BJ (cell line): ENCODE results near the gene C2orf15. TPM values are rescaled to one million over a fixed set of nuclear protein-coding genes. Genes with fewer than 3 reads are reported as not detected.
"Not testable (repeated sequence)": the region's sequence is repeated elsewhere in the genome, so short reads cannot be mapped to it uniquely, and the experiment has no call there.

Source experiments
- CTCF ChIA-PET: fragments of 350-600 bp; formaldehyde crosslinking; extraction: SDS; loops from one replicate; lab custom pipeline; 2021; ENCODE audit warnings: antibody characterized with exemption, inconsistent platforms; lab: Yijun Ruan, JAX
- POLR2A ChIA-PET: fragments of 300-600 bp; sonication (Branson Sonifier 250); formaldehyde crosslinking; extraction: SDS; loops from one replicate; lab custom pipeline; 2021; ENCODE audit warnings: antibody characterized with exemption; lab: Charles Lee
- DNase-seq: peaks from one replicate; pipeline ENCODE4 v3.0.0-alpha.2; 2011; ENCODE audit warnings: low read depth
- H3K27me3 ChIP-seq: 2 replicates; pipeline ENCODE4 v1.6.0; 2011; ENCODE audit warnings: low read length; ENCODE audit not compliant: control insufficient read depth, insufficient read depth
- H3K36me3 ChIP-seq: 2 replicates; pipeline ENCODE4 v1.5.1; 2011; ENCODE audit warnings: low read length; ENCODE audit not compliant: control insufficient read depth, insufficient read depth
- H3K4me3 ChIP-seq: 2 replicates; pipeline ENCODE4 v1.5.1; 2011; ENCODE audit warnings: low read depth, mild to moderate bottlenecking, control low read depth, low read length
- polyA plus RNA-seq: library from polyadenylated mRNA; depleted of rRNA; stranded (reverse); fragments of >200 nt; gene quantifications from 2 replicates; pipeline ENCODE4 v1.2.3, GENCODE V29; 2011
- TF ChIP-seq, protein P1 (sequence below): IDR thresholded peaks from 2 replicates; pipeline ENCODE4 v1.5.1; 2011; ENCODE audit warnings: low read depth, mild to moderate bottlenecking, control low read depth, inconsistent platforms, low read length, moderate library complexity; ENCODE audit not compliant: insufficient read depth

The C2orf15 gene
- polyA plus RNA-seq, 1 experiment = not detected

DNA sequence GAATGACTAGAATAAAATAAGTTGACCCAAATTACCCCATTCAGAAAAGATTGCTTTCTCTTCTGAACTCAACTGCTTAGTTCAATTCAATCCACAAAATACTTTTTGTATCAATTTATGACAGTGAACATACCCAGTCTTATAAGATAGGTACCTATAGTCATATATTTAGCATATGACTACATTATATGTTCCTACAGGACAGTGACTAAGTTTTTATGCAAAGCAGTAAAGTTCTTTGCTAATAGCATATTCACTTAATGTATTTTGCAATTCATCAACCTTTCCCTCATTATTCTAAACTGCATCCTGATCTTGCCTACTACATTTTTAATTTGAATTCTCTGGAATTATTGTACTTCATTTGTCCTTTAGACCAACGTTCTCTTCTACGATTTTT is 30.3 kb upstream of the C2orf15 start:
- ChIA-PET POLR2A (no interaction called here), CTCF (no interaction called here)
- Histone ChIP-seq H3K27me3 (0 out of 2 replicates have a peak, but pooled peaks cover 2% of the 10 kb centered on the region), H3K4me3 (no peak overlapping the region), H3K36me3 (no peaks in the 10 kb centered on the region)
- DNase-seq = no peak
- TF ChIP-seq, protein P1, sequence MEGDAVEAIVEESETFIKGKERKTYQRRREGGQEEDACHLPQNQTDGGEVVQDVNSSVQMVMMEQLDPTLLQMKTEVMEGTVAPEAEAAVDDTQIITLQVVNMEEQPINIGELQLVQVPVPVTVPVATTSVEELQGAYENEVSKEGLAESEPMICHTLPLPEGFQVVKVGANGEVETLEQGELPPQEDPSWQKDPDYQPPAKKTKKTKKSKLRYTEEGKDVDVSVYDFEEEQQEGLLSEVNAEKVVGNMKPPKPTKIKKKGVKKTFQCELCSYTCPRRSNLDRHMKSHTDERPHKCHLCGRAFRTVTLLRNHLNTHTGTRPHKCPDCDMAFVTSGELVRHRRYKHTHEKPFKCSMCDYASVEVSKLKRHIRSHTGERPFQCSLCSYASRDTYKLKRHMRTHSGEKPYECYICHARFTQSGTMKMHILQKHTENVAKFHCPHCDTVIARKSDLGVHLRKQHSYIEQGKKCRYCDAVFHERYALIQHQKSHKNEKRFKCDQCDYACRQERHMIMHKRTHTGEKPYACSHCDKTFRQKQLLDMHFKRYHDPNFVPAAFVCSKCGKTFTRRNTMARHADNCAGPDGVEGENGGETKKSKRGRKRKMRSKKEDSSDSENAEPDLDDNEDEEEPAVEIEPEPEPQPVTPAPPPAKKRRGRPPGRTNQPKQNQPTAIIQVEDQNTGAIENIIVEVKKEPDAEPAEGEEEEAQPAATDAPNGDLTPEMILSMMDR = no peak

DNA sequence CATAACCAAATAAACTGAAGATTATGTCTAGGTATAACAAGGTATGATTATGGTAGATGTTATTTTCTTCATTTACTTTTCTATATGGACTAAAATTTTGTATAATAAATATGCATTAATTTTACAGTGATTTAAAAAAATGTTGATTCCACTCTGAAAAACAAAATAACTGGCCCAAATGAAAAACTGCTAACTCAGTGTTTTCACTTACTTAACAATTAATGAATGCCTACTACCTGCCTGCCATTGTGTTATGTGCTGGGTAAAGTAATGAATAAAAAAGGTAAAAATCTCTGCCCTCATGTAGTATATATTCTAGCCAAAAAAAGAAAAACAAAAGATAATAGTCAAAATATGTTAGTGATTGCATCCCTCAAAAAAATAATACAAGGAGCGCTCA is 29.6 kb upstream of the C2orf15 start:
- 0 out of 2 replicates have a peak, but pooled peaks cover 2% of the 10 kb centered on the region for H3K27me3 ChIP-seq
- POLR2A ChIA-PET = no interaction called here
- no peaks in the 10 kb centered on the region for H3K36me3 ChIP-seq
- no peak for DNase-seq
- no peak overlapping the region for H3K4me3 ChIP-seq
- TF ChIP-seq, protein P1 = no peak
- CTCF ChIA-PET = no interaction called here

DNA sequence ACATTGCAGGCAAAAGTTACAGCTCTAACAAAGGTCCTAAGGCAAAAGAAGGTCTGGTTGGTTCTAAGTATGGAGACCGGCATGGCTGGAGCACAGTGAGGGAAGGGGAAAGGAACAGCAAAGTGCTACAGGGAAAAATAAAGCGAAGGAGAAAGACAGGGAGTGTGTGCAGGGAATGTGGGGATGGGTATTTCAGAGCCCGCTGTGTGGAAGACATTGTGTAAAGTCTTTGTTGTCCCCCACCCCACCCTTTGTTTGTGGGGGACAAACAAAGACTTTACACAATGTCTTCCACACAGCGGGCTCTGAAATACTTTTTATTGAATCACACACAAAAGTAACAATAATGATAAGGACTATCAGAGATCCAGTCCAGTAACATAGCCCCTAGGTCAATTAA is 28.9 kb upstream of the C2orf15 start:
- H3K27me3 ChIP-seq = 0 out of 2 replicates have a peak, but pooled peaks cover 2% of the 10 kb centered on the region
- CTCF ChIA-PET = no interaction called here
- TF ChIP-seq, protein P1 = no peak
- no peak for DNase-seq
- H3K4me3 ChIP-seq = no peak overlapping the region
- no peaks in the 10 kb centered on the region for H3K36me3 ChIP-seq
- POLR2A ChIA-PET = no interaction called here

DNA sequence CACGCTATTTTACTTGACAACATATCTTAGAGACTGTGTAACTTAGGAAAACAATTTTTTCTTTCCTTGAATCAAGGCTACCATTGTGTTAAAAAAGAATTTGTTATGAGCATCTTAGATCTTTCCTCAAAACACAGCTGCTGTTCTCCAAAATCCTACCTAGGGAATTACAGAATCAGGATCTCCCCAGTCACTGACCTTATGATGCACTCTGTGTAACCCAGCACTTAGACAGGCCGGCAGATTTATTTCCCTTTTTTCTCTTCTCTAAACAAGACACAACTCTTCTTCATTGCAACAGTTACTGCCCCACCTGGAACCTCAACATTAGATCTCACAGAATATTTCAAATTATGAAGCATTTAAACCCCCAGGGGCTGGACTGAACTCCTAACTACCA is 13.5 kb upstream of the C2orf15 start:
- H3K27me3 ChIP-seq = no peaks in the 10 kb centered on the region
- CTCF ChIA-PET = no interaction called here
- no peaks in the 10 kb centered on the region for H3K36me3 ChIP-seq
- no peak overlapping the region for H3K4me3 ChIP-seq
- POLR2A ChIA-PET = no interaction called here
- DNase-seq = no peak
- TF ChIP-seq, protein P1 = no peak

DNA sequence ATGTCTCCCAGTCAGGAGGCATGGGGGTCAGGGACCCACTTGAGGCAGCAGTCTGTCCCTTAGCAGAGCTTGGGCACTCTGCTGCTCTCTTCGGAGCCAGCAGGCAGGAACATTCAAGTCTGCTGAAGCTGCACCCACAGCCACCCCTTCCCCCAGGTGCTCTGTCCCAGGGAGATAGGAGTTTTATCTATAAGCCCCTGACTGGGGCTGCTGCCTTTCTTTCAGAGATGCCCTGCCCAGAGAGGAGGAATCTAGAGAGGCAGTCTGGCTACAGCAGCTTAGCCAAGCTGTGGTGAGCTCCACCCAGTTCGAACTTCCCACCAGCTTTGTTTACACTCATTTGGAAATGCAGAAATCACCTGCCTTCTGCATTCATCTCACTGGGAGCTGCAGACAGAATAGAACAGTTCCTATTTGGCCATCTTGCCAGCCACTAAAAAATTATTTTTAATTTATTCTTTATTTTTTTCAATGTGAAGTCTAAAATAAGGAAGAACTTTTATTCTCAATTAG is 6.4 kb upstream of the C2orf15 start:
- DNase-seq, H3K36me3 ChIP-seq, CTCF ChIA-PET, H3K27me3 ChIP-seq, POLR2A ChIA-PET, H3K4me3 ChIP-seq: not testable (repeated sequence)

DNA sequence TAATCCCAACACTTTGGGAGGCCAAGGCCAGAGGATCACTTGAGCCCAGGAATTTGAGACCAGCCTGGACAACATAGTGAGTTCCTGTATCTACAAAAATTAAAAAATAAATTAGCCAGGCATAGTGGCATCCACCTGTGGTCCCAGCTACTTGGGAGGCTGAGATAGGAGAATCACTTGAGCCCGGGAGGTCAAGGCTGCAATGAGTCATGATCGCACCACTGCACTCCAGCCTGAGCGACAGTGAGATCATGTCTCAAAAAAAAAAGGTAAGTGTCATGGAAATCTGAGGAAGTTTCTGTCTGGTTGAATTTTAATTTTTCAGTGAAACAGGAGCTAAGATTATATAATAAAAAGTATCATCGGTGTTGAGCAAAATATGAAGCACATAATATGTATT is 2.5 kb upstream of the C2orf15 start:
- H3K4me3 ChIP-seq = no peak overlapping the region
- CTCF ChIA-PET = interaction anchor here (0.7 kb wide), 1 partner anchor 98 kb away, joined by 5 read pairs; no protein-coding TSS in a partner anchor
- H3K27me3 ChIP-seq = no peaks in the 10 kb centered on the region
- POLR2A ChIA-PET = no interaction called here
- TF ChIP-seq, protein P1 = no peak
- DNase-seq = no peak
- no peaks in the 10 kb centered on the region for H3K36me3 ChIP-seq
